ENCODE results near the gene ROBO1. TPM values are rescaled to one million over a fixed set of nuclear protein-coding genes. Genes with fewer than 3 reads are reported as not detected.

Gene ROBO1
- total and polyA plus RNA-seq, 2 donors (not counting 3 experiments of a cell fraction or from before 2014, with no cell fraction given), result 5.9 to 14.2 TPM

DNA sequence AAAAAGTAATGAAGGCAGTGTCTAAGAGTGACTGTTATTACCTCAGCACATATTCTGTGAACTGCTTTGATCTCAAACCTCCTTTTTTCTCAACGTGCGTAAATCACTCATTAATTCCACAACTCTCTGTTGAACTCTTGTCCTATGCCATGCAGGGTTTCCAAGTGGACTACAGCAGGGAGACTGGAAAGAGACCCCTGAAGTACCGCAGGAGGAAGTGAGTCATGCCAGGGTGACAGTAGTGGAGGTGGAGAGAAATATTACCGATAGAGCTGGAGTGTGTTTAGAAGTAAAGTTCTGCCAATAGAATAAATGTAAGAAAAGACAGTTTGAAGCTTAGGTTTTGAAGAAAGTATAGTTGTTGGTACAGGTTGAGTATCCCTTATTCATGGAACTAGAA is 908.9 kb downstream of the ROBO1 start:
- BruUV-seq (replicated peaks), result no TSS peak
- CTCF ChIA-PET, result no interaction called here
- Histone ChIP-seq H2AFZ (ENCODE audit: low read depth, low read length) (no peak overlapping the region), H4K20me1 (replicated peaks; ENCODE audit: control insufficient read depth, extremely low read depth, insufficient read depth, low read length) (no peaks in the 10 kb centered on the region), H3K9me3 (replicated peaks; ENCODE audit: control insufficient read depth, insufficient read depth, low read length) (no peaks in the 10 kb centered on the region), H3K4me3 (replicated peaks in 1 of 3; ENCODE audit: insufficient read depth in 1 of 3, low read depth in 1 of 3, low read length in 3 of 3) (no peak overlapping the region), H3K9ac (replicated peaks; ENCODE audit: extremely low read depth, insufficient read depth, low read length) (no peak overlapping the region), H3K4me2 (ENCODE audit: insufficient read depth, low read length) (no peak overlapping the region), H3K27me3 (ENCODE audit: control insufficient read depth in 2 of 2, insufficient read depth in 2 of 2, low read length in 2 of 2) (no peaks in the 10 kb centered on the region), H3K9me1 (replicated peaks; ENCODE audit: control insufficient read depth, extremely low read depth, insufficient read depth, low read length) (no peaks in the 10 kb centered on the region), H3K36me3 (ENCODE audit: control insufficient read depth in 2 of 2, extremely low read depth in 1 of 2, insufficient read depth in 2 of 2, low read length in 2 of 2) (no peaks in the 10 kb centered on the region), H3K27ac (ENCODE audit: insufficient read depth, low read depth, low read length) (no peak overlapping the region), H3K79me2 (ENCODE audit: control insufficient read depth, insufficient read depth, low read length) (no peaks in the 10 kb centered on the region), H3K4me1 (ENCODE audit: control insufficient read depth, extremely low read depth, insufficient read depth, low read length) (peaks cover 10% of the 10 kb centered on the region)
- dilution Hi-C loops (cut with MboI; ENCODE audit: extremely low pct_ligation_motif_present, low sequenced_read_pairs), result no loop called here
- DNase-seq (ENCODE audit: low read depth, low spot score), result peak; percentile 20
- TF ChIP-seq, protein P1, sequence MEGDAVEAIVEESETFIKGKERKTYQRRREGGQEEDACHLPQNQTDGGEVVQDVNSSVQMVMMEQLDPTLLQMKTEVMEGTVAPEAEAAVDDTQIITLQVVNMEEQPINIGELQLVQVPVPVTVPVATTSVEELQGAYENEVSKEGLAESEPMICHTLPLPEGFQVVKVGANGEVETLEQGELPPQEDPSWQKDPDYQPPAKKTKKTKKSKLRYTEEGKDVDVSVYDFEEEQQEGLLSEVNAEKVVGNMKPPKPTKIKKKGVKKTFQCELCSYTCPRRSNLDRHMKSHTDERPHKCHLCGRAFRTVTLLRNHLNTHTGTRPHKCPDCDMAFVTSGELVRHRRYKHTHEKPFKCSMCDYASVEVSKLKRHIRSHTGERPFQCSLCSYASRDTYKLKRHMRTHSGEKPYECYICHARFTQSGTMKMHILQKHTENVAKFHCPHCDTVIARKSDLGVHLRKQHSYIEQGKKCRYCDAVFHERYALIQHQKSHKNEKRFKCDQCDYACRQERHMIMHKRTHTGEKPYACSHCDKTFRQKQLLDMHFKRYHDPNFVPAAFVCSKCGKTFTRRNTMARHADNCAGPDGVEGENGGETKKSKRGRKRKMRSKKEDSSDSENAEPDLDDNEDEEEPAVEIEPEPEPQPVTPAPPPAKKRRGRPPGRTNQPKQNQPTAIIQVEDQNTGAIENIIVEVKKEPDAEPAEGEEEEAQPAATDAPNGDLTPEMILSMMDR (IDR thresholded peaks at IDR 0.05; ENCODE audit: extremely low read depth in 1 of 2, insufficient read depth in 1 of 2, low read depth in 1 of 2, low read length in 2 of 2), result no peak
- no peak for TF ChIP-seq JUN (IDR thresholded peaks at IDR 0.05; ENCODE audit: borderline replicate concordance, insufficient read depth, insufficient read length, low read depth)
- TF ChIP-seq, protein P2, sequence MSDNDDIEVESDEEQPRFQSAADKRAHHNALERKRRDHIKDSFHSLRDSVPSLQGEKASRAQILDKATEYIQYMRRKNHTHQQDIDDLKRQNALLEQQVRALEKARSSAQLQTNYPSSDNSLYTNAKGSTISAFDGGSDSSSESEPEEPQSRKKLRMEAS (IDR thresholded peaks at IDR 0.05; ENCODE audit: insufficient read depth, insufficient read length), result no peak
- TF ChIP-seq POLR2A (IDR thresholded peaks at IDR 0.05; ENCODE audit: low read depth, low read length), result no peak
- TF ChIP-seq MYC (IDR thresholded peaks at IDR 0.05; ENCODE audit: low read depth, low read length), result no peak
- intact Hi-C loops (cut with micrococcal nuclease), result loop anchor here (5.0 kb wide), 1 partner anchor 118 kb away; no protein-coding TSS in a partner anchor
- POLR2A ChIA-PET, result no interaction called here
- no peak for FAIRE-seq

DNA sequence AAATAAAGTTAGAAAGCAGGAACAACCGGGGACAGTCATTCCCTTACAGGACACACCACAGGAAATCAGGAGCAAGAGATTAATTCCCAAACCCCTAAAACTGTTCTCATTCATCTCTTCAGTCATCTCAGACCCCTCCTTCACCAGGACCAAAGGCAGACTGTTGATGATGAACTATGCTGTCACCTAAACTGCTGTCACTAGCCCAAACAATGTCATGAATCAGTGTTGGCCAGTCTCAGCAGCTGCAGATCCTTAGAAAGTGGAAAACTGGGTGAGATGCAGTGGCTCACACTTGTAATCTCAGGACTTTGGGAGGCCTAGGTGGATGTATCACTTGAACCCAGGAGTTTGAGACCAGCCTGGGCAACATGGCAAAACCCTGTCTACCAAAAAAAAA is 909.6 kb downstream of the ROBO1 start:
- POLR2A ChIA-PET, result no interaction called here
- no peak overlapping the region for H3K4me2 ChIP-seq (ENCODE audit: insufficient read depth, low read length)
- intact Hi-C loops (cut with micrococcal nuclease) (loop anchor here (5.0 kb wide), 1 partner anchor 119 kb away; no protein-coding TSS in a partner anchor), dilution Hi-C loops (cut with MboI; ENCODE audit: extremely low pct_ligation_motif_present, low sequenced_read_pairs) (no loop called here)
- DNase-seq (ENCODE audit: low read depth, low spot score), result no peak
- no peak overlapping the region for H2AFZ ChIP-seq (ENCODE audit: low read depth, low read length)
- H3K9ac ChIP-seq (replicated peaks; ENCODE audit: extremely low read depth, insufficient read depth, low read length), result no peak overlapping the region
- H3K4me3 ChIP-seq (replicated peaks in 1 of 3; ENCODE audit: insufficient read depth in 1 of 3, low read depth in 1 of 3, low read length in 3 of 3), result no peak overlapping the region
- H3K9me1 ChIP-seq (replicated peaks; ENCODE audit: control insufficient read depth, extremely low read depth, insufficient read depth, low read length), result no peaks in the 10 kb centered on the region
- no peak for FAIRE-seq
- no peaks in the 10 kb centered on the region for H3K9me3 ChIP-seq (replicated peaks; ENCODE audit: control insufficient read depth, insufficient read depth, low read length)
- no peak overlapping the region for H3K27ac ChIP-seq (ENCODE audit: insufficient read depth, low read depth, low read length)
- BruUV-seq (replicated peaks), result no TSS peak
- H4K20me1 ChIP-seq (replicated peaks; ENCODE audit: control insufficient read depth, extremely low read depth, insufficient read depth, low read length), result no peaks in the 10 kb centered on the region
- no peaks in the 10 kb centered on the region for H3K36me3 ChIP-seq (ENCODE audit: control insufficient read depth in 2 of 2, extremely low read depth in 1 of 2, insufficient read depth in 2 of 2, low read length in 2 of 2)
- H3K79me2 ChIP-seq (ENCODE audit: control insufficient read depth, insufficient read depth, low read length), result no peaks in the 10 kb centered on the region
- H3K27me3 ChIP-seq (ENCODE audit: control insufficient read depth in 2 of 2, insufficient read depth in 2 of 2, low read length in 2 of 2), result no peaks in the 10 kb centered on the region
- H3K4me1 ChIP-seq (ENCODE audit: control insufficient read depth, extremely low read depth, insufficient read depth, low read length), result peaks cover 10% of the 10 kb centered on the region
- TF ChIP-seq MYC (IDR thresholded peaks at IDR 0.05; ENCODE audit: low read depth, low read length) (no peak), JUN (IDR thresholded peaks at IDR 0.05; ENCODE audit: borderline replicate concordance, insufficient read depth, insufficient read length, low read depth) (no peak), POLR2A (IDR thresholded peaks at IDR 0.05; ENCODE audit: low read depth, low read length) (no peak), GATA2 (IDR thresholded peaks at IDR 0.05; ENCODE audit: insufficient read depth, insufficient read length, low read depth, low read length) (no peak), FOS (IDR thresholded peaks at IDR 0.05; ENCODE audit: borderline replicate concordance, insufficient read depth, low read length) (no peak), POLR2AphosphoS5 (IDR thresholded peaks at IDR 0.05; ENCODE audit: insufficient read depth, low read depth, low read length) (no peak), EZH2 (IDR thresholded peaks at IDR 0.05; ENCODE audit: borderline replicate concordance, low read depth, low read length, severe bottlenecking) (no peak)
- TF ChIP-seq, protein P2 (IDR thresholded peaks at IDR 0.05; ENCODE audit: insufficient read depth, insufficient read length), result no peak
- TF ChIP-seq, protein P1 (IDR thresholded peaks at IDR 0.05; ENCODE audit: extremely low read depth in 1 of 2, insufficient read depth in 1 of 2, low read depth in 1 of 2, low read length in 2 of 2), result no peak
- CTCF ChIA-PET, result no interaction called here

Measured in endothelial cell of umbilical vein (primary cell).